ENCODE data around the gene FGF22. TPM values are rescaled to one million over a fixed set of nuclear protein-coding genes. Genes with fewer than 3 reads are reported as not detected.

The FGF22 gene
- total and polyA plus RNA-seq, 3 donors from 2014 or later, result 1.8 to 3.1 (median 2.6) TPM

GRCh38 chr19:648904-649801 lies 9.5 kb downstream of the FGF22 start:
- intact Hi-C loops (cut with DNase I; ENCODE audit: low total_unique reads), result no loop called here

GRCh38 chr19:650121-650520 lies 10.4 kb downstream of the FGF22 start:
- WGBS, 2 donors, result 85 to 97% methylated on average over 2 to 11 of the region's 11 CpGs
- H3K4me3 ChIP-seq, result no peak overlapping the region
- no peaks in the 10 kb centered on the region for H3K4me1 ChIP-seq
- H3K9me3 ChIP-seq, result no peaks in the 10 kb centered on the region
- TF ChIP-seq CTCF (IDR thresholded peaks at IDR 0.05) (no peak), POLR2A (IDR thresholded peaks at IDR 0.05) (no peak)
- DNase-seq, result no peak
- H3K27ac ChIP-seq, result no peak overlapping the region
- intact Hi-C loops (cut with DNase I; ENCODE audit: low total_unique reads), result no loop called here
- no peaks in the 10 kb centered on the region for H3K36me3 ChIP-seq (ENCODE audit: low read depth, missing control alignments)
- no peaks in the 10 kb centered on the region for H3K27me3 ChIP-seq

More at GRCh38 chr19:648904-649801, 9.5 kb downstream of the FGF22 start:
- Histone ChIP-seq H3K27me3 (no peaks in the 10 kb centered on the region), H3K4me1 (no peaks in the 10 kb centered on the region), H3K36me3 (ENCODE audit: low read depth, missing control alignments) (no peaks in the 10 kb centered on the region), H3K27ac (no peak overlapping the region), H3K4me3 (no peak overlapping the region), H3K9me3 (no peaks in the 10 kb centered on the region)
- DNase-seq, result no peak
- no peak for TF ChIP-seq POLR2A (IDR thresholded peaks at IDR 0.05)
- TF ChIP-seq CTCF (IDR thresholded peaks at IDR 0.05), result no peak
- WGBS, 2 donors, result 90 to 93% methylated on average over 8 to 53 of the region's 53 CpGs

- WGBS, 2 donors, result 90 to 92% methylated on average over 42 to 58 of the region's 58 CpGs
- H3K4me3 ChIP-seq, result no peak overlapping the region
- TF ChIP-seq POLR2A (IDR thresholded peaks at IDR 0.05) (no peak), CTCF (IDR thresholded peaks at IDR 0.05) (no peak)
- DNase-seq, result no peak
- intact Hi-C loops (cut with DNase I; ENCODE audit: low total_unique reads), result no loop called here
- H3K36me3 ChIP-seq (ENCODE audit: low read depth, missing control alignments), result no peaks in the 10 kb centered on the region
- H3K27ac ChIP-seq, result no peak overlapping the region
- no peaks in the 10 kb centered on the region for H3K4me1 ChIP-seq
- no peaks in the 10 kb centered on the region for H3K27me3 ChIP-seq
- no peaks in the 10 kb centered on the region for H3K9me3 ChIP-seq
Measured at GRCh38 chr19:651114-651818, 11.6 kb downstream of the FGF22 start.

- DNase-seq, result no peak
- Histone ChIP-seq H3K4me1 (no peaks in the 10 kb centered on the region), H3K4me3 (no peak overlapping the region), H3K27me3 (no peaks in the 10 kb centered on the region), H3K27ac (no peak overlapping the region), H3K9me3 (no peaks in the 10 kb centered on the region), H3K36me3 (ENCODE audit: low read depth, missing control alignments) (no peaks in the 10 kb centered on the region)
- intact Hi-C loops (cut with DNase I; ENCODE audit: low total_unique reads), result no loop called here
- WGBS, 2 donors, result 89 to 93% methylated on average over 15 to 23 of the region's 24 CpGs
- TF ChIP-seq POLR2A (IDR thresholded peaks at IDR 0.05), result no peak
- no peak for TF ChIP-seq CTCF (IDR thresholded peaks at IDR 0.05)
Measured at GRCh38 chr19:651991-652390, 12.3 kb downstream of the FGF22 start.
